Measurements from ENCODE around the gene DYNC2I2. TPM values are rescaled to one million over a fixed set of nuclear protein-coding genes. Genes with fewer than 3 reads are reported as not detected.
"Not testable (repeated sequence)": the region's sequence is repeated elsewhere in the genome, so short reads cannot be mapped to it uniquely, and the experiment has no call there.

The DYNC2I2 gene
- 36.1 TPM for total RNA-seq

GRCh38 chr9:128656416-128657343 is at the start of gene DYNC2I2:
Gene DYNC2I2 (minus strand): TSS chr9:128656847. CDS start chr9:128656726, 121 bp downstream.
- peak; percentile 95 for DNase-seq (ENCODE audit: low spot score)

GRCh38 chr9:128706045-128706444 is 49.4 kb upstream of the DYNC2I2 start:
- DNase-seq (ENCODE audit: low spot score) = no peak

- DNase-seq (ENCODE audit: low spot score) = no peak
Observed at GRCh38 chr9:128705051-128705965, 48.7 kb upstream of the DYNC2I2 start.

GRCh38 chr9:128704356-128704670 is 47.7 kb upstream of the DYNC2I2 start:
- no peak for DNase-seq (ENCODE audit: low spot score)

- DNase-seq (ENCODE audit: low spot score) = no peak
Observed at GRCh38 chr9:128703616-128704355, 47.1 kb upstream of the DYNC2I2 start.

- DNase-seq (ENCODE audit: low spot score) = no peak
Observed at GRCh38 chr9:128702949-128703615, 46.4 kb upstream of the DYNC2I2 start.

GRCh38 chr9:128702445-128702948 is 45.9 kb upstream of the DYNC2I2 start, which contains the start of gene PKN3:
Gene PKN3 (plus strand): TSS chr9:128702503. CDS start chr9:128702916, 413 bp downstream.
- peak; percentile 82 for DNase-seq (ENCODE audit: low spot score)

- DNase-seq (ENCODE audit: low spot score) = no peak
Observed at GRCh38 chr9:128701227-128701854, 44.7 kb upstream of the DYNC2I2 start.

GRCh38 chr9:128699096-128699795 is 42.6 kb upstream of the DYNC2I2 start:
- not testable (repeated sequence) for DNase-seq (ENCODE audit: low spot score)

- no peak for DNase-seq (ENCODE audit: low spot score)
Observed at GRCh38 chr9:128696923-128697707, 40.5 kb upstream of the DYNC2I2 start.

- no peak for DNase-seq (ENCODE audit: low spot score)
Observed at GRCh38 chr9:128694344-128694743, 37.7 kb upstream of the DYNC2I2 start.

- not testable (repeated sequence) for DNase-seq (ENCODE audit: low spot score)
Observed at GRCh38 chr9:128693738-128694137, 37.1 kb upstream of the DYNC2I2 start.

GRCh38 chr9:128690684-128691034 is 34.0 kb upstream of the DYNC2I2 start:
- DNase-seq (ENCODE audit: low spot score) = no peak

GRCh38 chr9:128689820-128690683 is 33.4 kb upstream of the DYNC2I2 start:
- DNase-seq (ENCODE audit: low spot score) = peak; percentile 55

- DNase-seq (ENCODE audit: low spot score) = peak; percentile 66
Observed at GRCh38 chr9:128689293-128689774, 32.7 kb upstream of the DYNC2I2 start.

GRCh38 chr9:128688501-128689292 is 32.0 kb upstream of the DYNC2I2 start, which contains the start of gene SET:
Gene SET (plus strand): TSS chr9:128689222. CDS start chr9:128689583, 361 bp downstream.
- peak; percentile 94 for DNase-seq (ENCODE audit: low spot score)

- DNase-seq (ENCODE audit: low spot score) = no peak
Observed at GRCh38 chr9:128687453-128687852, 30.8 kb upstream of the DYNC2I2 start.
